Testis (tissue), 2 donors: ENCODE measurements around the gene ZNF679.
"Not testable (repeated sequence)": the region's sequence is repeated elsewhere in the genome, so short reads cannot be mapped to it uniquely, and the experiment has no call there.

ENCODE experiments used
- CTCF ChIP-seq, 3 experiments: fragments of 450-650 bp in 2 of 3; fragments of 200-600 bp in 1 of 3; sonication (generic) in 1 of 3; IDR thresholded peaks; one replicate each; pipeline ENCODE4 v1.5.1; 2016 to 2019; ENCODE audit warnings: antibody characterized with exemption in 3 of 3, mild to moderate bottlenecking in 2 of 3, moderate library complexity in 1 of 3
- POLR2A ChIP-seq: fragments of 450-650 bp; IDR thresholded peaks from one replicate; pipeline ENCODE4 v1.6.1; 2017; ENCODE audit warnings: antibody characterized with exemption, mild to moderate bottlenecking, moderate library complexity

GRCh38 chr7:64219710-64220298, 8.5 kb upstream of the ZNF679 start:
- not testable (repeated sequence) for TF ChIP-seq CTCF (IDR thresholded peaks at IDR 0.05); POLR2A
